Esophagus squamous epithelium (tissue), 5 donors: Measurements from ENCODE around the gene KLHL5. TPM values are rescaled to one million over a fixed set of nuclear protein-coding genes. Genes with fewer than 3 reads are reported as not detected.

Source experiments
- DNase-seq: peaks from one replicate; lab custom pipeline; 2025; lab: John Stamatoyannopoulos, UW
- H3K27ac ChIP-seq, 4 donors: fragments of 200-600 bp; sonication (generic); one replicate each; pipeline ENCODE4 v1.5.1; 2016 to 2019; ENCODE audit warnings: mild to moderate bottlenecking in 1 of 4
- H3K27me3 ChIP-seq, 4 donors: fragments of 200-600 bp; sonication (generic); 1 replicate in 3 of 4; 2 replicates in 1 of 4; pipeline versions ENCODE4 v1.5.1 to v1.6.0; 2017 to 2021; ENCODE audit warnings: antibody characterized with exemption in 1 of 4
- H3K36me3 ChIP-seq, 3 donors: fragments of 200-600 bp; sonication (generic); one replicate each; pipeline ENCODE4 v1.5.1; 2016 to 2019
- H3K4me1 ChIP-seq, 3 donors: fragments of 200-600 bp; sonication (generic); one replicate each; pipeline ENCODE4 v1.5.1; 2017 to 2019
- H3K4me3 ChIP-seq, 4 donors: fragments of 200-600 bp; sonication (generic); 1 replicate in 3 of 4; 2 replicates in 1 of 4; pipeline ENCODE4 v1.5.1; 2016 to 2019; ENCODE audit warnings: mild to moderate bottlenecking in 2 of 4, moderate library complexity in 1 of 4
- H3K9me3 ChIP-seq, 3 donors: fragments of 200-600 bp; sonication (generic); one replicate each; pipeline ENCODE4 v1.5.1; 2016 to 2019
- POLR2A ChIP-seq, 4 donors: fragments of 450-650 bp; IDR thresholded peaks; one replicate each; pipeline ENCODE4 v1.6.1; 2017; ENCODE audit warnings: antibody characterized with exemption in 4 of 4, mild to moderate bottlenecking in 4 of 4, moderate library complexity in 3 of 4
- WGBS, 2 donors: methylation state at CpG; one replicate each; pipeline ENCODE4 v1.1.5; 2018; 5-methylcytosine and 5-hydroxymethylcytosine counted together
- intact Hi-C: fragments of 100-400 bp; cut with DNase I; formaldehyde crosslinking; loops from one replicate; pipeline ENCODE4 v1.15.0; 2022
- total RNA-seq, 4 donors: library from RNA; depleted of rRNA; stranded (reverse); fragments of >200 nt; gene quantifications; one replicate each; pipeline ENCODE4 v1.1.0, GENCODE V29; 2016
- TF ChIP-seq, protein P1 (sequence below), 6 experiments: fragments of 450-650 bp in 4 of 6; fragments of 200-600 bp in 2 of 6; sonication (generic) in 2 of 6; IDR thresholded peaks; one replicate each; pipeline ENCODE4 v1.5.1; 2016 to 2019; ENCODE audit warnings: antibody characterized with exemption in 6 of 6, mild to moderate bottlenecking in 4 of 6, moderate library complexity in 4 of 6
- donor health status: DM: yes; HTN: yes; CAD: no.

The KLHL5 gene
- total RNA-seq, 4 donors from 2014 or later: 4.6 to 47.3 (median 18.9) TPM

GRCh38 chr4:39124885-39125599 lies 63.0 kb downstream of the KLHL5 start:
- H3K36me3 ChIP-seq: peaks cover 0 to 11% (median 0%) of the 10 kb centered on the region in 3 donors
- no peak for DNase-seq
- no peak overlapping the region for H3K4me3 ChIP-seq
- no peak for TF ChIP-seq POLR2A (IDR thresholded peaks at IDR 0.05)
- TF ChIP-seq, protein P1, sequence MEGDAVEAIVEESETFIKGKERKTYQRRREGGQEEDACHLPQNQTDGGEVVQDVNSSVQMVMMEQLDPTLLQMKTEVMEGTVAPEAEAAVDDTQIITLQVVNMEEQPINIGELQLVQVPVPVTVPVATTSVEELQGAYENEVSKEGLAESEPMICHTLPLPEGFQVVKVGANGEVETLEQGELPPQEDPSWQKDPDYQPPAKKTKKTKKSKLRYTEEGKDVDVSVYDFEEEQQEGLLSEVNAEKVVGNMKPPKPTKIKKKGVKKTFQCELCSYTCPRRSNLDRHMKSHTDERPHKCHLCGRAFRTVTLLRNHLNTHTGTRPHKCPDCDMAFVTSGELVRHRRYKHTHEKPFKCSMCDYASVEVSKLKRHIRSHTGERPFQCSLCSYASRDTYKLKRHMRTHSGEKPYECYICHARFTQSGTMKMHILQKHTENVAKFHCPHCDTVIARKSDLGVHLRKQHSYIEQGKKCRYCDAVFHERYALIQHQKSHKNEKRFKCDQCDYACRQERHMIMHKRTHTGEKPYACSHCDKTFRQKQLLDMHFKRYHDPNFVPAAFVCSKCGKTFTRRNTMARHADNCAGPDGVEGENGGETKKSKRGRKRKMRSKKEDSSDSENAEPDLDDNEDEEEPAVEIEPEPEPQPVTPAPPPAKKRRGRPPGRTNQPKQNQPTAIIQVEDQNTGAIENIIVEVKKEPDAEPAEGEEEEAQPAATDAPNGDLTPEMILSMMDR (IDR thresholded peaks at IDR 0.05): no peak
- H3K4me1 ChIP-seq: no peaks in the 10 kb centered on the region
- no peak overlapping the region for H3K27ac ChIP-seq
- H3K27me3 ChIP-seq: no peaks in the 10 kb centered on the region
- intact Hi-C loops: no loop called here
- H3K9me3 ChIP-seq: no peaks in the 10 kb centered on the region
- WGBS, 2 donors: 86 to 92% methylated on average over 9 of the region's 9 CpGs

DNA sequence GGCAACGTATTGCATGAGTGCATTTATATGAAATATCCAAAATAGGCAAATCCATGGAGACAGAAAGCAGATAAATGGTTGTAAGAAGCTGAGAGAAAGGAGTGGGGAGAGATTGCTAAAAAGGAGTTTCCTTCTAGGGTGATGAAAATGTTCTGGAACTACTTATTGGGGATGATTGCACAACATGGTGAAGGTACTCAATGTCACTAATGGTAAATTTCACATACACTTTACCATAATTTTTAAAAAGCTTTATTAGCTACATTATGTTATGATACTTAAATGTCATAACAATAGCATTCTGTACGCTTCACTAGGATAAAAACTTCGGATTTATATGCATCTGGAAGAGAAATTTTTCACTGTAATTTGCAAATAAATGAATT lies 63.6 kb downstream of the KLHL5 start:
- no peaks in the 10 kb centered on the region for H3K9me3 ChIP-seq
- H3K27me3 ChIP-seq: no peaks in the 10 kb centered on the region
- peaks cover 0 to 7% (median 0%) of the 10 kb centered on the region in 3 donors for H3K36me3 ChIP-seq
- TF ChIP-seq, protein P1 (IDR thresholded peaks at IDR 0.05): no peak
- no peak for TF ChIP-seq POLR2A (IDR thresholded peaks at IDR 0.05)
- no peaks in the 10 kb centered on the region for H3K4me1 ChIP-seq
- 76 to 83% methylated on average over 3 of the region's 3 CpGs for WGBS, 2 donors
- DNase-seq: no peak
- no peak overlapping the region for H3K27ac ChIP-seq
- intact Hi-C loops: no loop called here
- H3K4me3 ChIP-seq: no peak overlapping the region

GRCh38 chr4:39126256-39127095 lies 64.4 kb downstream of the KLHL5 start:
- intact Hi-C loops: no loop called here
- DNase-seq: no peak
- no peaks in the 10 kb centered on the region for H3K4me1 ChIP-seq
- H3K27ac ChIP-seq: no peak overlapping the region
- H3K4me3 ChIP-seq: no peak overlapping the region
- TF ChIP-seq, protein P1 (IDR thresholded peaks at IDR 0.05): no peak
- TF ChIP-seq POLR2A (IDR thresholded peaks at IDR 0.05): no peak
- 87 to 95% methylated on average over 11 of the region's 11 CpGs for WGBS, 2 donors
- no peaks in the 10 kb centered on the region for H3K9me3 ChIP-seq
- no peaks in the 10 kb centered on the region for H3K27me3 ChIP-seq
- no peaks in the 10 kb centered on the region for H3K36me3 ChIP-seq

- TF ChIP-seq, protein P1 (IDR thresholded peaks at IDR 0.05): no peak
- no peak for TF ChIP-seq POLR2A (IDR thresholded peaks at IDR 0.05)
- DNase-seq: no peak
- no peaks in the 10 kb centered on the region for H3K36me3 ChIP-seq
- H3K27ac ChIP-seq: no peak overlapping the region
- H3K4me3 ChIP-seq: no peak overlapping the region
- no peaks in the 10 kb centered on the region for H3K27me3 ChIP-seq
- H3K9me3 ChIP-seq: no peaks in the 10 kb centered on the region
- peaks cover 0 to 8% (median 8%) of the 10 kb centered on the region in 3 donors for H3K4me1 ChIP-seq
- 95 to 97% methylated on average over 3 of the region's 3 CpGs for WGBS, 2 donors
- intact Hi-C loops: loop anchor here (10.0 kb wide), 1 partner anchor 369 kb away; no protein-coding TSS in a partner anchor
Observed at GRCh38 chr4:39133623-39134022, 71.6 kb downstream of the KLHL5 start.
